SU-DHL-6 (cell line): ENCODE measurements around the gene GAS7.

Source experiments
- CTCF ChIP-seq: fragments of 200-600 bp; sonication (generic); IDR thresholded peaks from one replicate; pipeline ENCODE4 v1.5.1; 2017; ENCODE audit warnings: antibody characterized with exemption, mild to moderate bottlenecking, low read length, moderate library complexity; ENCODE audit not compliant: insufficient read depth, poor library complexity, severe bottlenecking
- EZH2phosphoT487 ChIP-seq: fragments of 200-600 bp; sonication (generic), shearing (Covaris generic); conservative IDR thresholded peaks from 2 replicates; pipeline ENCODE4 v1.6.1; 2018; ENCODE audit warnings: mild to moderate bottlenecking, antibody characterized with exemption, low read length, moderate library complexity, mixed read lengths

DNA sequence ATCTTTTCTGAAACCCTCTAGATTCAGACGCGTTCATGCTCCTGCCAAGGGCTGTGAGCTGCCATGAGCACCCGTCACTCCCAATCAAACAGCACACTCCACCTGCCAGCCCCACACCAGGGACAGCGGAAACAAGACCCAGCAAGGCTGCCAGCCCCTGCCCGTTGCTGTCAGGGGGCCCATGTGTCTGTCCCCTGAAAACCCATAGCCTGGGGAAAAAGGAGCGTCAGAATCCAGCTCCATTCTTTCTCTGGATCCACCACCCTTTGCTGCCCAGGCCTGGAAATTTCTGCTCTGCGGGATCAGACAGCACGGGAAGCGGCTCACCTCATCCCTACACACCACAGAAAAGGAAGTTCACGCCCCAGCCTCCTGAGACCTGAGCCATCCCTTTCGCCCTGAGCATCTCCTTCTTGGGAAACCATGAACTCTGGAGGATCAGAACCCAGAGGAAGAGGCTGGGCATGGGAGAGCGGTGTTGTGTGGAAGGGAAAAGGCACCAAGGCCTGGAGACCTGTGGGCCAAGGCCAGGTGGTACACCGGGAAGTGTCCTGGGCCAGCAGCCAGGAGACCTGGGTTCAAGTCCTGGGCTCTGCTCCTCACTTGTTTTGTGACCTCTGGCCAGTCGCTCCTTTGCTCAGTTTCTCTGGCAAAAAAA lies 241.8 kb downstream of the GAS7 start:
- TF ChIP-seq CTCF: no peak
- TF ChIP-seq EZH2phosphoT487: no peak
